Liver (tissue), 9 donors: ENCODE results near the gene PRRG1. TPM values are rescaled to one million over a fixed set of nuclear protein-coding genes. Genes with fewer than 3 reads are reported as not detected.

Experiments
- DNase-seq: peaks from one replicate; pipeline ENCODE4 v3.0.0-alpha.2; 2017; ENCODE audit warnings: low spot score
- H3K27ac ChIP-seq, 2 donors: one replicate each; pipeline ENCODE4 v1.7.0; 2013; ENCODE audit warnings: inconsistent platforms in 2 of 2, low read length in 2 of 2, control low read depth in 1 of 2, low read depth in 1 of 2, mild to moderate bottlenecking in 1 of 2
- H3K27me3 ChIP-seq, 4 donors: one replicate each; pipeline versions ENCODE4 v1.6.1 to v1.7.0; 2013; ENCODE audit warnings: low read length in 3 of 4, inconsistent platforms in 1 of 4, mild to moderate bottlenecking in 1 of 4, moderate library complexity in 1 of 4; ENCODE audit not compliant: control insufficient read depth in 4 of 4, insufficient read depth in 4 of 4
- H3K36me3 ChIP-seq, 4 donors: one replicate each; pipeline versions ENCODE4 v1.6.1 to v1.7.0; 2013; ENCODE audit warnings: low read length in 3 of 4, mild to moderate bottlenecking in 3 of 4, low read depth in 1 of 4, moderate library complexity in 1 of 4; ENCODE audit not compliant: control insufficient read depth in 4 of 4, insufficient read depth in 3 of 4
- H3K4me1 ChIP-seq, 4 donors: one replicate each; pipeline versions ENCODE4 v1.6.1 to v1.7.0; 2013; ENCODE audit warnings: low read length in 3 of 4, mild to moderate bottlenecking in 3 of 4, moderate library complexity in 1 of 4; ENCODE audit not compliant: control insufficient read depth in 4 of 4, insufficient read depth in 4 of 4
- H3K4me3 ChIP-seq, 3 donors: one replicate each; pipeline versions ENCODE4 v1.6.1 to v1.7.0; 2013; ENCODE audit warnings: low read length in 3 of 3, control low read depth in 1 of 3, low read depth in 1 of 3, mild to moderate bottlenecking in 1 of 3
- H3K9ac ChIP-seq, 2 donors: one replicate each; pipeline ENCODE4 v1.7.0; 2013; ENCODE audit warnings: low read length in 2 of 2, mild to moderate bottlenecking in 2 of 2, moderate library complexity in 2 of 2, control low read depth in 1 of 2, low read depth in 1 of 2
- H3K9me3 ChIP-seq, 4 donors: one replicate each; pipeline versions ENCODE4 v1.6.1 to v1.7.0; 2013; ENCODE audit warnings: low read length in 3 of 4; ENCODE audit not compliant: control insufficient read depth in 4 of 4
- CTCF ChIP-seq: fragments of 150-350 bp; IDR thresholded peaks from 2 replicates; pipeline ENCODE4 v1.5.1; 2017; ENCODE audit warnings: improper control_type of control experiment, low read depth, low read length; ENCODE audit not compliant: missing input control
- EGR1 ChIP-seq, 2 donors: IDR thresholded peaks; 2 replicates each; pipeline ENCODE4 v1.6.1; 2016 to 2018; ENCODE audit warnings: antibody characterized with exemption in 2 of 2, low read depth in 2 of 2
- FOXA1 ChIP-seq: IDR thresholded peaks from 2 replicates; pipeline ENCODE4 v1.6.1; 2016; ENCODE audit warnings: antibody characterized with exemption
- FOXA2 ChIP-seq: IDR thresholded peaks from 2 replicates; pipeline ENCODE4 v1.6.1; 2016; ENCODE audit warnings: antibody characterized with exemption
- GABPA ChIP-seq, 2 donors: IDR thresholded peaks in 1 of 2; conservative IDR thresholded peaks in 1 of 2; 2 replicates each; pipeline ENCODE4 v1.6.1; 2016; ENCODE audit warnings: antibody characterized with exemption in 2 of 2, mild to moderate bottlenecking in 1 of 2, moderate library complexity in 1 of 2
- HNF4A ChIP-seq, 2 donors: conservative IDR thresholded peaks; 2 replicates each; pipeline ENCODE4 v1.6.1; 2016; ENCODE audit warnings: antibody characterized with exemption in 2 of 2, mild to moderate bottlenecking in 2 of 2
- JUND ChIP-seq, 2 donors: IDR thresholded peaks; 2 replicates each; pipeline ENCODE4 v1.6.1; 2016; ENCODE audit warnings: antibody characterized with exemption in 2 of 2
- NR2F2 ChIP-seq: IDR thresholded peaks from 2 replicates; pipeline ENCODE4 v1.6.1; 2016; ENCODE audit warnings: antibody characterized with exemption
- RAD21 ChIP-seq, 2 donors: IDR thresholded peaks; 2 replicates each; pipeline ENCODE4 v1.6.1; 2016; ENCODE audit warnings: antibody characterized with exemption in 2 of 2, mild to moderate bottlenecking in 2 of 2
- RXRA ChIP-seq, 2 donors: IDR thresholded peaks; 2 replicates each; pipeline ENCODE4 v1.6.1; 2017 to 2018; ENCODE audit warnings: antibody characterized with exemption in 2 of 2, mild to moderate bottlenecking in 1 of 2
- SP1 ChIP-seq: IDR thresholded peaks from 2 replicates; pipeline ENCODE4 v1.6.1; 2018; ENCODE audit warnings: antibody characterized with exemption, mild to moderate bottlenecking
- TAF1 ChIP-seq: conservative IDR thresholded peaks from 2 replicates; pipeline ENCODE4 v1.6.1; 2016; ENCODE audit warnings: antibody characterized with exemption, mild to moderate bottlenecking
- WGBS: extraction: QIAGEN DNeasy Blood & Tissue Kit; methylation state at CpG from one replicate; pipeline ENCODE4 v1.1.7; 2013; 5-methylcytosine and 5-hydroxymethylcytosine counted together
- polyA plus RNA-seq, 2 donors: library from polyadenylated mRNA; stranded (reverse) in 1 of 2; unstranded in 1 of 2; fragments of 200-250 nt in 1 of 2; fragments of >200 nt in 1 of 2; fragmentation: Nextera tagmentation in 1 of 2; extraction: Ambion mirVana in 1 of 2; gene quantifications; one replicate each; pipeline versions ENCODE4 v1.2.1 to v1.2.3, GENCODE V29; 2013 to 2015
- total RNA-seq, 2 donors: library from RNA; depleted of rRNA; stranded (reverse); fragments of >200 nt; gene quantifications; one replicate each; pipeline ENCODE4 v1.2.3, GENCODE V29; 2014
- TF ChIP-seq, protein P1 (sequence below): IDR thresholded peaks from 2 replicates; pipeline ENCODE4 v1.6.1; 2016; ENCODE audit warnings: antibody characterized with exemption
- TF ChIP-seq, protein P2 (sequence below): IDR thresholded peaks from 2 replicates; pipeline ENCODE4 v1.6.1; 2016; ENCODE audit warnings: antibody characterized with exemption
- donor health status: healthy.
- donor health status: healthy.
- donor health status: healthy.
- donor health status: healthy.
- donor health status: healthy.

PRRG1 gene
- total and polyA plus RNA-seq, 4 donors: 1.2 to 6.6 (median 1.8) TPM

DNA sequence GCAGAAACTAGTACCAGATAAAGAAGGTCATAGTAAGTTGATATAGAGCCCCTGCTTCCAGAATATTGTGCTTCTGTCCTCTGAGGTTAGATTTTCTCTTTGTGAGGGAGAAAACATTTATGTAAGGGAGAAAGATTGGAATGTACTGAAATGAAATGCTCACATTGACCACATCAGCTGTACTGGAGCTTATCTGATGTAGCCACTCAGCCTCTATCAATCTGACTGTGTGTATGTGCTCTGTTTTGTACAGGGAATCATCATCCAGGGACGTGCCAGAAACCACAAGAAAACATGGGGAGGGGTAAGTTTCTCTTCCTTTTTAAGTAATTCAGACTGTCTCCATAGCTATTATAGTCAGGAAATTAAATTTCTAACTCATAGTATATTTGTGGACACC lies 56.8 kb downstream of the PRRG1 start (continued):
- TF ChIP-seq HNF4A (conservative IDR thresholded peaks at IDR 0.05) (no peak), CTCF (no peak), RAD21 (IDR thresholded peaks at IDR 0.05) (no peak), FOXA2 (no peak), GABPA (IDR thresholded peaks at IDR 0.05 in 1 of 2, conservative IDR thresholded peaks at IDR 0.05 in 1 of 2) (no peak), NR2F2 (no peak), FOXA1 (no peak)
- TF ChIP-seq, protein P1, sequence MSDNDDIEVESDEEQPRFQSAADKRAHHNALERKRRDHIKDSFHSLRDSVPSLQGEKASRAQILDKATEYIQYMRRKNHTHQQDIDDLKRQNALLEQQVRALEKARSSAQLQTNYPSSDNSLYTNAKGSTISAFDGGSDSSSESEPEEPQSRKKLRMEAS: no peak

- Histone ChIP-seq H3K4me1 (peaks cover 0 to 5% (median 1%) of the 10 kb centered on the region in 4 donors), H3K9me3 (no peaks in the 10 kb centered on the region), H3K27me3 (no peaks in the 10 kb centered on the region), H3K36me3 (no peaks in the 10 kb centered on the region), H3K27ac (no peak overlapping the region), H3K9ac (no peak overlapping the region), H3K4me3 (no peak overlapping the region)
- no peak for DNase-seq
- 94% methylated on average over 4 of the region's 4 CpGs for WGBS
- TF ChIP-seq CTCF (no peak), FOXA1 (no peak), EGR1 (IDR thresholded peaks at IDR 0.05; ENCODE audit: low read depth in 2 of 2) (no peak), NR2F2 (no peak), RXRA (IDR thresholded peaks at IDR 0.05) (no peak), SP1 (no peak), GABPA (IDR thresholded peaks at IDR 0.05 in 1 of 2, conservative IDR thresholded peaks at IDR 0.05 in 1 of 2) (no peak)
- TF ChIP-seq, protein P1: no peak
These were observed 58.6 kb downstream of the PRRG1 start for GRCh38 chrX:37407736-37408135.

- H3K27ac ChIP-seq: no peak overlapping the region
- no peaks in the 10 kb centered on the region for H3K27me3 ChIP-seq
- DNase-seq: no peak
- H3K9ac ChIP-seq: no peak overlapping the region
- H3K9me3 ChIP-seq: no peaks in the 10 kb centered on the region
- no peaks in the 10 kb centered on the region for H3K36me3 ChIP-seq
- H3K4me3 ChIP-seq: no peak overlapping the region
- 36% methylated on average over 2 of the region's 2 CpGs for WGBS
- peaks cover 0 to 5% (median 1%) of the 10 kb centered on the region in 4 donors for H3K4me1 ChIP-seq
- TF ChIP-seq, protein P2, sequence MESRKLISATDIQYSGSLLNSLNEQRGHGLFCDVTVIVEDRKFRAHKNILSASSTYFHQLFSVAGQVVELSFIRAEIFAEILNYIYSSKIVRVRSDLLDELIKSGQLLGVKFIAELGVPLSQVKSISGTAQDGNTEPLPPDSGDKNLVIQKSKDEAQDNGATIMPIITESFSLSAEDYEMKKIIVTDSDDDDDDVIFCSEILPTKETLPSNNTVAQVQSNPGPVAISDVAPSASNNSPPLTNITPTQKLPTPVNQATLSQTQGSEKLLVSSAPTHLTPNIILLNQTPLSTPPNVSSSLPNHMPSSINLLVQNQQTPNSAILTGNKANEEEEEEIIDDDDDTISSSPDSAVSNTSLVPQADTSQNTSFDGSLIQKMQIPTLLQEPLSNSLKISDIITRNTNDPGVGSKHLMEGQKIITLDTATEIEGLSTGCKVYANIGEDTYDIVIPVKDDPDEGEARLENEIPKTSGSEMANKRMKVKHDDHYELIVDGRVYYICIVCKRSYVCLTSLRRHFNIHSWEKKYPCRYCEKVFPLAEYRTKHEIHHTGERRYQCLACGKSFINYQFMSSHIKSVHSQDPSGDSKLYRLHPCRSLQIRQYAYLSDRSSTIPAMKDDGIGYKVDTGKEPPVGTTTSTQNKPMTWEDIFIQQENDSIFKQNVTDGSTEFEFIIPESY: no peak
- TF ChIP-seq JUND (IDR thresholded peaks at IDR 0.05): no peak
- TF ChIP-seq TAF1: no peak
These were observed 60.1 kb downstream of the PRRG1 start for GRCh38 chrX:37409278-37409677.
